ENCODE measurements around the gene PIP5K1B.

DNA sequence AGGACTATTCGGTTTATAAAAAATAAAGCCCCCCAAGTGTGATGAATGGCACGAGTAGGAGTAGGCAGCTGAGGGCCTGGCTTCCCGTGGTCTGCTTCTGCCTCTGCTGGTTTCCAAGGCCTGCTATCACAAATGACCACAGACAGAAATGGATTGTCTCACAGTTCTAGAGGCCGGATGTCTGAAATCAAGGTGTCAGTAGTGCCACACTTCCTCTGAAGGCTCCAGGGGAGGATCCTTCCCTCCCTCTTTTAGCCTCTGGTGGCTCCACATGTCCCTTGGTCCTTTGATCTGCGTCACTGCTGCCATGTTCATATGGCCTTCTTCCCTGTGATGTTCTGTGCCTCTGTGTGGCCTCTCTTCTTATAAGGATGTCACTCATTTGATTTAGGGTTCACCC, 293.8 kb downstream of the PIP5K1B start:
- TF ChIP-seq, protein P1, sequence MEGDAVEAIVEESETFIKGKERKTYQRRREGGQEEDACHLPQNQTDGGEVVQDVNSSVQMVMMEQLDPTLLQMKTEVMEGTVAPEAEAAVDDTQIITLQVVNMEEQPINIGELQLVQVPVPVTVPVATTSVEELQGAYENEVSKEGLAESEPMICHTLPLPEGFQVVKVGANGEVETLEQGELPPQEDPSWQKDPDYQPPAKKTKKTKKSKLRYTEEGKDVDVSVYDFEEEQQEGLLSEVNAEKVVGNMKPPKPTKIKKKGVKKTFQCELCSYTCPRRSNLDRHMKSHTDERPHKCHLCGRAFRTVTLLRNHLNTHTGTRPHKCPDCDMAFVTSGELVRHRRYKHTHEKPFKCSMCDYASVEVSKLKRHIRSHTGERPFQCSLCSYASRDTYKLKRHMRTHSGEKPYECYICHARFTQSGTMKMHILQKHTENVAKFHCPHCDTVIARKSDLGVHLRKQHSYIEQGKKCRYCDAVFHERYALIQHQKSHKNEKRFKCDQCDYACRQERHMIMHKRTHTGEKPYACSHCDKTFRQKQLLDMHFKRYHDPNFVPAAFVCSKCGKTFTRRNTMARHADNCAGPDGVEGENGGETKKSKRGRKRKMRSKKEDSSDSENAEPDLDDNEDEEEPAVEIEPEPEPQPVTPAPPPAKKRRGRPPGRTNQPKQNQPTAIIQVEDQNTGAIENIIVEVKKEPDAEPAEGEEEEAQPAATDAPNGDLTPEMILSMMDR (IDR thresholded peaks at IDR 0.05 in 4 of 5, conservative IDR thresholded peaks at IDR 0.05 in 1 of 5), result no peak
- no peak for TF ChIP-seq POLR2A (IDR thresholded peaks at IDR 0.05)
